SKM-1 treated with dmso at 0.1 percent for 144 hours (cell line): ENCODE measurements around the gene NFIB.

Experiments
- DNase-seq: peaks from one replicate; lab custom pipeline; 2025; ENCODE audit not compliant: unreplicated experiment; lab: John Stamatoyannopoulos, UW

NFIB gene

GRCh38 chr9:14249527-14249926, 64.4 kb downstream of the NFIB start:
- DNase-seq = no peak

DNA sequence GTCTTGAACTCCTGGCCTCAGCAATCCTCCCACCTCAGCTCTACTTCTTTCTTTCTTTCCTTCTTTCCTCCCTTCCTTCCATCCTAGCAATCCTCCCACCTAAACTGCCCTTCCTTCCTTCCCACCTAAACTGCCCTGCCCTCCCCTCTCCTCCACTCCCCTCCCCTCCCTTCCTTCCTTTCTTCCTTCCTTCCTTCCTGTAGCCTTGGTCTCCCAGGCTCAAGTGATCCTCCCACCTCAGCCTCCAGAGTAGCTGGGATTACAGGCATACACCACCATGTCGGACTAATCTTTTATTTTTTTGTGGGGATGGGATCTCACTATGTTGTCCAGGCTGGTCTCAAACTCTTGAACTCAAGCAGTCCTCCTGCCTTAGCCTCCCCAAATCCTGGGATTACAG, 65.8 kb downstream of the NFIB start:
- no peak for DNase-seq

- no peak for DNase-seq
Measured at GRCh38 chr9:14247577-14247976, 66.4 kb downstream of the NFIB start.

DNA sequence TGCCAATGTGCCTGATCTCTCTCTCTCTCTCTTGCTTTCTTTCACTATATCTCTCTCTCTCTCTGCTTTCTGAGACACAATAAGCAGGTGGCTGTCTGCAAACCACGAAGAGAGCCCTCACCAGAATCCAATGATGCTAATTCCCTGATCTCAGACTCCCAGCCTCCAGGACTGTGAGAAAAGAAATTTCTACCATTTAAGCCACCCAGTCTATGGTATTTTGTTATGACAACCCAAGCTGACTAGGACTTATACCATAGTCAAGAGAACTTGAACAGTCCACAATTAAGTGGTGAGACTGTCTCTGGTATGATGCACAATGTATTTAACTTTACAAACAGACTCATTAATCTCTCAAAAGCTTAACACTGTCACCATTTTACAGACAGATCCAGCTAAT, 67.0 kb downstream of the NFIB start:
- DNase-seq = no peak

DNA sequence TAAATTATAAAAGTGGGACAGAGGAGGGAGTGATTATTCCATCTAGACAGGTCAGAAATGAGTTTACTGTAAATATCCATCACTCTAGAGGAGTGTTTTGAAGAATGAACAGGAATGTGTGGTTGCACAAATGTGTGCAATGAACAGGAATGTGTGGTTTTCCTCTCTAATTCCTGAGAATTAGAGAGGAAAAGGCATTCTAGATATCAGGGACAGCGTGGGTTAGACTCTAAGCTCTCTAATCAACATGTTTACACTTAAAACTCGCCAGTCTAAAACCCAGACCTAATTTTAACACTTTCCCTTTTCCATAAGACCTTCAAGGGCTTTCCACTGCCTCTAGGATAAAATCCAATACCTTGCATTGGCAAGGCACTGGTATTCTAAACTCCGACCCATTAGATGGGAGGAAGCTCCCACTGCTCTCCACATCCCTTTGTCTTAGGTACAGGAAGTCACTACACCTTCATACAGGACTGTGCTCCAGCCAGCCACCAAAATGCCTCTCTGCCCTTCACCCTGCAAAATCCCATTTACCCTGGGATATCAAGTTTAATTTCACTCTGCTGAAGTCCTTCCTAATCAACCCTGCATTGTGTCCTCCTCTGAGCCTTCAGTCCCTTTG, 67.9 kb downstream of the NFIB start:
- no peak for DNase-seq

DNA sequence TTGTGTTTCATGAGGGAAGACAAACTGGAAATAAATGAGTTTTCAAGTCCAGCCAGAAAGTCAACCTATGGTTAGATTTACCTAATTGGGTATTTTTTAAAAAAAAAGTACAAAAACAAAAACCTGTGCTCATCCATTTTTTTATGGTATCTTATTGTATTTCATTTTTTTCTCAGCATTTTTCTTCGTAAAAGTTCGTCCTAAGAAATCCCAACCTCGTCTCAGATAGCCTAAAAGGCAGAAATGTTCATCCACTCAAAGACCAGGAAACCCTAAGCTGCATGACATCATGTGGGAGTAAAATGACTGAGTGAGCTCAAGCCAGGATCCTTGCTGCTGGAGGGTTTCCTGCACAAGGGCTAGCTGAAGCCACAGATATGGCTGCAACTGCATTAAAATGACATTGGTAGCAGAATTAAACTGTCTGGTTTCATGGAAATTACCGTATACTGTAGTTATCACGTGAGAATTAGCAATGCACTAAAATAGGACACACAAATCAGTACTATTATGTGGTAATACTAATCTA, 70.4 kb downstream of the NFIB start:
- DNase-seq = no peak

DNA sequence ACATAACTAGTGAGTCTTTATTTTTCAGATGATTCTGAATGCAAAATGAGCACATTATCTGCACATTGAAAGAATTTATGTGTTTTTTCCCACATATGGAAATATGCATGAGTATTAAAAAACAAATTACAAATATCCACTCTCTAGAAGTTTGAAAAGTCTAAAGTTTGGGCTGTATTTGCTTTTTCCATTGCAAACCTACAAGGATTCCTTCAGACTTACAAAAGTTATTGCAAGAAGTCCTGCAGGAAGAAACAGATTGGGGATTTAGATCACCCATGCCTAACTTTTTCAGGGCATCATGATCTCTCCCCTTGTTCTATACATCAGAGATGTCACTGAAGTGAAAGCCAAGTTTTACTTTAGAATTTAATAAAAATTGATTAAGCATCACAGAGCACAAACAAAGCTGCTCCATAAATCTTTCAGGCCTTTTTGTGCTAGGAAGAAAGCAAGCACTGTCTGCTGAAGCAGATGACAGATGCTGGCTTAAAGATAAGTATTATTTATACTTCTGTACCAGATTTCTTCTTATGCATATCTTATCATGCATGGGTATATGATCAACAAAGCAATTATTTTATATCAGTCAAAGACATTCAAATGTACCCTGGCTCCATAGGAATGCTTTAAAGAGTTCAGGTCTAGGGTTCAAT, 71.7 kb downstream of the NFIB start:
- no peak for DNase-seq

DNA sequence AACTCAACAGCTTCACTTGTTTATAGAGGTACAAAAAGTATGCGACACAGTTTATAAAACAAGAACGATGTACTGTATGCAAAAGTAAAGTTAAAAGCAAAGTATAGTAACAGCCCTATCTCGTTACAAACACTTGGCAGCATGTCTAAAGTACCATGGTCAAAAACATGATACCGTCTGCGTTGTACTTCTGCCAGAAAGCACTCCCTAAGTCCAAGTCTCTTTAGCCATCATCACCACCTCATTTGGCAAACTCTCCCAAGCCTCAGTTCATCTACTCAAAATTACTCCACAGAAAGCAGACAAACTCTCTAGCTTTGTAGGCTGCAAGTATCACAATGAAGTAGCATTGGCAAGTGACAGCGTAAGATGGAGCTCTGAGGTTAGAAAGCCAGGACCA, 73.4 kb downstream of the NFIB start:
- DNase-seq = no peak

DNA sequence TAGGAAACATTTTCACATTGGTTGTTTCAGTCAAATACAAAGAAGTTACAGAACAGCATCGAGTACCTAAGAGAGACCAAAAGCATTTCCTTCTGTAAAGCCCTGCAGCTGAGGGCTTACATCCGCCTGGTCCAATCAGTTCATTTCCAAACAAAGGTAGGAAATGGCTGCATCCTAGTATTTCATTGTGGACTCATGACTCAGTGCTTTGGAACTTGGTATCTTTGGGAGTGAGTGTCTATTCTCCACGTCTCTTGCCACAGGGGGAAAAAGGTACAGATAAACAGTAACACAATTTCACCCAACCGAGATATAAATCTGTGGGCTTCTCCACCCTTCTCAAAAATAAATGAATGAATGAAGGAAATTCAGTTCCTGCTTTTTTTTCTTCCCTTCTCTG, 75.4 kb downstream of the NFIB start:
- no peak for DNase-seq

- no peak for DNase-seq
Measured at GRCh38 chr9:14238079-14238478, 75.9 kb downstream of the NFIB start.

GRCh38 chr9:14236591-14236990, 77.3 kb downstream of the NFIB start:
- no peak for DNase-seq

GRCh38 chr9:14232111-14232510, 81.8 kb downstream of the NFIB start:
- no peak for DNase-seq

DNA sequence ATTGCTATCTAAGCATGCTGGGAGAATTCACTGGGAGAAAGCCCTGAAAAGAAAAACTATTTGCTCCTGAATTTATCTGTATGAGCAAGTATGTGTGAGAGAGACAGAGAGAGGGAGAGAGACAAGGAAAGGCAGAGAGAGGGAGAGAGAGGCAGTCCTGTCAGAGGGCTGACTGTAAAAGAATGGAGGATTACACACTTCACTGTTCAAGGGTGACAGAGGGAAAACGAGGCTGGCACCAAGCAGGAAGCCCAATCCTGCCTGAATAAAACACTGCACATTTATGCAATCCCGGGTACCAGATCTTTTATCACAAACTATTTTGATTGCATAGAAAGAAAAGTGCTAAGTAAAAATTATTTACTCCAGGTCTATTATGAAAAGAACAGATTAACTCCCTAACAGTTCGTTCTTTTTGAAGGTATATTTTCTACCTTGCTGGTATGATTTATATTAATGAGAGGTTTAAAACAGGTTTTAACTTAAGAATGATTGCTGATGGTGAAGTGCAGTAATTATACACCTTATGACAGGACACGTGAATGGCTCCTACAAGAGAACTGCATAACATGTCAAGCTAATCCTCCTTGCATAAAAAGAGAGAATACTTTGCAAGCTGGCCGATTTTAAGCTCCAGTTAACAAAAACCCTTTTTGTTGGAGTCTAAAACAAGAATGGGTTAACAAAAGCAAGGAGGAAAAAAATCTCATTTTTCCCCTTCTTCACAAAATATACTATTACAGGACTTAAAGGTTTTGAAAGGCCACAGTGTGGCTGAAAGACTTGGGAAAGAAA, 82.5 kb downstream of the NFIB start:
- no peak for DNase-seq

GRCh38 chr9:14228602-14229001, 85.3 kb downstream of the NFIB start:
- DNase-seq = no peak

- DNase-seq = no peak
Measured at GRCh38 chr9:14226855-14227532, 86.9 kb downstream of the NFIB start.

DNA sequence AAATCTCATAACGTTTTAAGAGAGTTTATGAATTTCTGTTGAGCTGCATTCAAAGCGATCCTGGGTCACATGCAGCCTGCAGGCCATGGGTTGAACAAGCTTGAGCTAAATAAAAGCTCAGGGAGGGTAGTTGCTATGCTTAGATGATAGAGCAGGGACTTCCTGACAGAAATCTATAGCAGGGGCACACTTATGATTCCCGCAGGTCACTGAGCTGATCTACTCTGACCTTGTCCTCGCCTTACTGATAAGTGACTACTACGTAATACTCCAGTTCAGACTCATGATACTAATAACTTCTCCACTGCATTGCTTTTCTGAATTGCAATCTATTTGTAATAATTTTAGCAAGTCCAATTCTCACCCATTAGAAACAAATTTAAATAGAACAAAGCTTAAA, 90.9 kb downstream of the NFIB start:
- no peak for DNase-seq

DNA sequence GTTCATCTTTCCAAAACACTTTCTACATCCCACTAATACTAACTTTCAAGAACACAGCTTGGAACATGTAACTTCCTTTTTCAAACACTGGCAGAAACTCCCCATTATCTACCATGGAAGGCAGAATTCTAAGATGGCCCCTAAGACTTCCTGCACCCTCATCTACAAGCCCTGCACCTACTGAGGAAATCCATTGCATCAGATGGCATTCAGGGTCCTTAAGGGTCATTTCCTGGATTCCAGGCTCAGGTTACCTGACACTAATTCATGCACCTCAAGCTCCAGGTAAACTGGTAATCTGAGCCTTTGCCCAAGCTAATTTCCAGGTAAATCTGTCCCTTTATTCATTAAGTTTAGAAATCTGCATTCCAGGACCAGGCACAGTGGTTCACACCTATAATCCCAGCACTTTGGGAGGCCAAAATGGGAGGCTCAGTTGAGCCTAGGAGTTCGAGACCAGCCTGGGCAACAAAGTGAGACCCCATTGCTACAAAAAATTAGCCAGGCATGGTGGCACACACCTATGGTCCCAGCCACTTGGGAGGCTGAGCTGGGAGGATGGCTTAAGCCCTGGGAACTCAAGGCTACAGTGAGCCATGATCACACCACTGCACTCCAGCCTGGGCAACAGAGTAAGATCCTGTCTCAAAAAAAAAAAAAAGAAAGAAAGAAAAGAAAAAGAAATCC, 91.6 kb downstream of the NFIB start:
- DNase-seq = no peak

DNA sequence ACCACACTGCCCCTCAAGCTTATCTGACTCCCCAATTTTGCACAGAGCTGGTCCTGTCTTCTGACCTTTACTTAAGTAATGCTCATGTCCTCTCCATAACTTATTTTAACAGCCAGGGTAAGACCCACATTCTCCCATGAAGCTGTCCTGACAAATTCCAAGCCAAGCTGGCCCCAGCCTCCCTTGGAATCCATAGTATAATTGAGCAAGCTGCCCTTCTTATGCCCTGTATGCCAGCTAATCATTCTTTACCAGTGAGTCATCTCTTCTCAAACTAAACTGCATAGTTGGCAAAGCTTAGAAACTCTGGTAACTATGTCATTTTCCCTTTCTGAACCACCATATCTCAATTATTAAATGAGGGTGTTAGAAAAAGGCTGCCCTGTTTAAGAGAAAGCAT, 92.4 kb downstream of the NFIB start:
- DNase-seq = no peak

DNA sequence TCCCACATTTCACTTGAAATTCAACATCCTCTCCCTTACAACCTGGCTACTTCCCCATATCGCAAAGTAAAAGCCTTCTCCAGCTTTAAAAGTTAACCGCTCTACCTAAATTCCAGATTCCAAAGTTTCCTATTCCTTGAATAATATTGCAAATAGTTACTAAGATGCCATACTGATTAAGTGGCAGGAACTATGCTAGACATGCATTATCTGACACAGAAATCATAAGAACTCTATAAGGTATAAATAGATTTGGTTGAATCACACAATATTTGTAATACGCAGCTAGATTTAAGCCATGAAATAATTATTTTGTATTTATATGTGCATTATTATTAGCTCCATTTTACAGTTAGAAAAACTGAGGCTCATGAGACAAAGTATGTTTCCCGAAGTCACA, 92.8 kb downstream of the NFIB start:
- no peak for DNase-seq

DNA sequence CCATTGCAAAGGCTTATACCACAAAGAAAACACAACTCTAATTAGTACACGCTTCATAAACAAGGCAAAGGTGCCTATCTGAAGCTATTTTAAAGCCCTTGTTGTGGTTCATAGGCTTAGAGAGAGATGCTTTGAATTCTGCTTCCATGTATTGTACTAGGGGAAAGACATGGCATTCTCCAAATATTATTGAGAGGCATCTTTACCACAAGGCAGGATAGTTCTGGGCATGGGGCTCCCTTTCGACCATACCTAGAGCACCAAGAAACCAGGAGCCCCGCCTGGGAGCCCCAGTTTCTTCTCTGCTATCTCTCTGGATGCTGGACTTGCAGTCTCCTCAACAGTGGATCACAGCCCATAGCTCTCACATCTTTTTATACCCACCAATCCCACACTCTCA, 93.7 kb downstream of the NFIB start:
- DNase-seq = no peak

DNA sequence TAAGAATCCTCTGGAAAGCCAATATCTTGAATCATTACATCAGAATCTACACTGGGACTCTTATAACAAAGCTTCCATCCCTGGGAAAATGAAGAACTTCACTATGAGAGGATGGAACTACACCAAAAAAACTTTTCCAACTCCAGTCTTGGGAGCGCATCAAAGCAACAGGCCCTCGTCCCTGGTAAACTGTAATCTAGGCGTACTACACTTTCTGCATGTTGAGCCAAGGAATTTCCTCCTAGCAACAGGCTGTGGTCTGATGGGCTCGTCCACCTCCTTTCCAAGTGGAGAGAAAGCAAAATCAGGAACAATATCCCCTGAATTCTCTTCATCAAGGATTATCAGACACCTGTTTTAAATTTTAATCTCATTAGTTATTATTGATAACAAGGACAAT, 94.1 kb downstream of the NFIB start:
- DNase-seq = no peak
